Loucy (cell line): ENCODE results near the gene ZP3.

Experiments used
- H2AFZ ChIP-seq: fragments of 200-600 bp; sonication (generic); 2 replicates; pipeline ENCODE4 v1.6.0; 2016; ENCODE audit warnings: antibody characterized with exemption, mild to moderate bottlenecking, low read length, moderate library complexity
- H3F3A ChIP-seq: fragments of 200-600 bp; 2 replicates; pipeline ENCODE4 v1.6.0; 2016; ENCODE audit warnings: antibody characterized with exemption, low read depth, mild to moderate bottlenecking
- H3K27me3 ChIP-seq: fragments of 200-600 bp; sonication (generic); 2 replicates; pipeline ENCODE4 v1.6.1; 2014; ENCODE audit warnings: low read length, mild to moderate bottlenecking; ENCODE audit not compliant: insufficient read depth, poor library complexity, severe bottlenecking
- H3K36me3 ChIP-seq: fragments of 200-600 bp; sonication (generic); 2 replicates; pipeline ENCODE4 v1.6.1; 2016; ENCODE audit warnings: low read length; ENCODE audit not compliant: insufficient read depth
- H3K4me1 ChIP-seq: fragments of 200-600 bp; sonication (generic); 2 replicates; pipeline ENCODE4 v1.5.1; 2014; ENCODE audit warnings: low read length, mild to moderate bottlenecking; ENCODE audit not compliant: insufficient read depth, poor library complexity, severe bottlenecking
- H3K4me2 ChIP-seq: fragments of 200-600 bp; sonication (generic); 2 replicates; pipeline ENCODE4 v1.6.0; 2014; ENCODE audit warnings: antibody characterized with exemption, low read length, low read depth, mild to moderate bottlenecking; ENCODE audit not compliant: poor library complexity, severe bottlenecking
- H3K4me3 ChIP-seq: fragments of 200-600 bp; sonication (generic); 2 replicates; pipeline ENCODE4 v1.5.1; 2014; ENCODE audit warnings: low read length, mild to moderate bottlenecking, mixed read lengths; ENCODE audit not compliant: poor library complexity, severe bottlenecking
- H3K79me2 ChIP-seq: fragments of 200-600 bp; sonication (generic); 2 replicates; pipeline ENCODE4 v1.6.1; 2014; ENCODE audit warnings: low read length; ENCODE audit not compliant: insufficient read depth
- H3K9ac ChIP-seq: fragments of 200-600 bp; sonication (generic); 2 replicates; pipeline ENCODE4 v1.6.0; 2014; ENCODE audit warnings: mild to moderate bottlenecking, low read depth, low read length, moderate library complexity; ENCODE audit not compliant: poor library complexity, severe bottlenecking
- H3K9me2 ChIP-seq: fragments of 200-600 bp; sonication (generic); replicated peaks from 2 replicates; pipeline ENCODE4 v1.6.1; 2016; ENCODE audit warnings: low read depth, low read length, mixed read lengths
- H3K9me3 ChIP-seq: fragments of 200-600 bp; sonication (generic); 2 replicates; pipeline ENCODE4 v1.6.1; 2014; ENCODE audit warnings: mild to moderate bottlenecking, antibody characterized with exemption, low read length, low read depth; ENCODE audit not compliant: insufficient read depth
- H4K20me1 ChIP-seq: fragments of 200-600 bp; sonication (generic); 2 replicates; pipeline ENCODE4 v1.6.0; 2014; ENCODE audit warnings: antibody characterized with exemption, low read length, mild to moderate bottlenecking; ENCODE audit not compliant: insufficient read depth, poor library complexity, severe bottlenecking
- CTCF ChIP-seq: fragments of 200-600 bp; sonication (generic); conservative IDR thresholded peaks from 2 replicates; pipeline ENCODE4 v1.5.1; 2014; ENCODE audit warnings: mild to moderate bottlenecking, antibody characterized with exemption, low read length
- EZH2phosphoT487 ChIP-seq: fragments of 200-600 bp; IDR thresholded peaks from 2 replicates; pipeline ENCODE4 v1.6.1; 2018; ENCODE audit warnings: antibody characterized with exemption, mild to moderate bottlenecking, moderate library complexity, borderline replicate concordance

Gene ZP3

GRCh38 chr7:76427635-76428034, 2.9 kb downstream of the ZP3 start:
- Histone ChIP-seq H3K79me2 (no peaks in the 10 kb centered on the region), H3K9me2 (no peaks in the 10 kb centered on the region), H3K9me3 (no peaks in the 10 kb centered on the region), H3K9ac (no peak overlapping the region), H3K4me3 (no peak overlapping the region), H3K36me3 (no peaks in the 10 kb centered on the region), H2AFZ (no peak overlapping the region), H3K27me3 (no peaks in the 10 kb centered on the region), H3K4me2 (no peak overlapping the region), H3F3A (no peaks in the 10 kb centered on the region), H3K4me1 (peaks cover 6% of the 10 kb centered on the region), H4K20me1 (no peaks in the 10 kb centered on the region)
- no peak for TF ChIP-seq CTCF
- TF ChIP-seq EZH2phosphoT487, result no peak

- Histone ChIP-seq H3K4me3 (no peak overlapping the region), H2AFZ (no peak overlapping the region), H3K9me2 (no peaks in the 10 kb centered on the region), H3F3A (no peaks in the 10 kb centered on the region), H3K4me2 (no peak overlapping the region), H3K27me3 (no peaks in the 10 kb centered on the region), H3K9me3 (no peaks in the 10 kb centered on the region), H4K20me1 (no peaks in the 10 kb centered on the region), H3K79me2 (no peaks in the 10 kb centered on the region), H3K36me3 (no peaks in the 10 kb centered on the region), H3K9ac (no peak overlapping the region), H3K4me1 (peaks cover 6% of the 10 kb centered on the region)
- TF ChIP-seq CTCF (no peak), EZH2phosphoT487 (no peak)
Measured at GRCh38 chr7:76428149-76428823, 3.5 kb downstream of the ZP3 start.

GRCh38 chr7:76428868-76429805, 4.4 kb downstream of the ZP3 start:
- no peaks in the 10 kb centered on the region for H3F3A ChIP-seq
- H3K9ac ChIP-seq, result no peak overlapping the region
- H3K4me1 ChIP-seq, result peaks cover 6% of the 10 kb centered on the region
- TF ChIP-seq CTCF (no peak), EZH2phosphoT487 (no peak)
- H3K36me3 ChIP-seq, result no peaks in the 10 kb centered on the region
- no peaks in the 10 kb centered on the region for H3K79me2 ChIP-seq
- no peak overlapping the region for H3K4me3 ChIP-seq
- H3K9me3 ChIP-seq, result no peaks in the 10 kb centered on the region
- no peaks in the 10 kb centered on the region for H3K27me3 ChIP-seq
- no peaks in the 10 kb centered on the region for H4K20me1 ChIP-seq
- H3K9me2 ChIP-seq, result no peaks in the 10 kb centered on the region
- no peak overlapping the region; the same call in 1 of the 2 replicates for H2AFZ ChIP-seq
- no peak overlapping the region for H3K4me2 ChIP-seq
